ENCODE results near the gene STEAP3.
A peak's percentile ranks its signal among the peaks of the same experiment; 100 is the strongest.

STEAP3 gene

DNA sequence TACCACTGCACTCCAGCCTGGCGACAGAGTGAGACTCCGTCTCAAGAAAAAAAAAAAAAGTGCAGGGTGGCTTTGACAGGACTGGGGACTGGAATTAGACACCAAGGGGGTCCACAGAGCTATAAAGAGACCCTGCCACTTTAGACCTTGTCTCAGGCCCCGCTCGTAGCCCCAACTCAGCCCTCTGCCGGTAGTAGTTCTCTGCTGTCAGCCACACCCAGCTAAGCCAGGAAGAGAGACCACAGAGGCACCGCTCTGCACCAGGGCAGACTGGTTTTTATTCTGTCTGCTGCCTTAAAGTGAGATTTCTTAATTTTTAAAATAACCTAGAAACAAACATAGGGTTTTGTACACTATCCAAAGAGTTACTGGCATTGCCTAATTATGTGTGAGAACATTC, 66.0 kb downstream of the STEAP3 start:
- no peak overlapping the region for H3K4me3 ChIP-seq (ENCODE audit: insufficient read depth, low read depth, low read length, poor library complexity, severe bottlenecking)
- no peaks in the 10 kb centered on the region for H3K9me3 ChIP-seq (ENCODE audit: control insufficient read depth, low read length)
- no peaks in the 10 kb centered on the region for H3K27me3 ChIP-seq (replicated peaks; ENCODE audit: control insufficient read depth, insufficient read depth, low read length, poor library complexity, severe bottlenecking)
- peaks cover 3% of the 10 kb centered on the region for H3K4me1 ChIP-seq (ENCODE audit: control insufficient read depth, insufficient read depth, low read length, poor library complexity, severe bottlenecking)
- H3K36me3 ChIP-seq (ENCODE audit: control insufficient read depth, insufficient read depth, low read length) = no peaks in the 10 kb centered on the region
- no peak overlapping the region for H3K27ac ChIP-seq (ENCODE audit: insufficient read depth, low read length, poor library complexity, severe bottlenecking)
- no peak for DNase-seq

DNA sequence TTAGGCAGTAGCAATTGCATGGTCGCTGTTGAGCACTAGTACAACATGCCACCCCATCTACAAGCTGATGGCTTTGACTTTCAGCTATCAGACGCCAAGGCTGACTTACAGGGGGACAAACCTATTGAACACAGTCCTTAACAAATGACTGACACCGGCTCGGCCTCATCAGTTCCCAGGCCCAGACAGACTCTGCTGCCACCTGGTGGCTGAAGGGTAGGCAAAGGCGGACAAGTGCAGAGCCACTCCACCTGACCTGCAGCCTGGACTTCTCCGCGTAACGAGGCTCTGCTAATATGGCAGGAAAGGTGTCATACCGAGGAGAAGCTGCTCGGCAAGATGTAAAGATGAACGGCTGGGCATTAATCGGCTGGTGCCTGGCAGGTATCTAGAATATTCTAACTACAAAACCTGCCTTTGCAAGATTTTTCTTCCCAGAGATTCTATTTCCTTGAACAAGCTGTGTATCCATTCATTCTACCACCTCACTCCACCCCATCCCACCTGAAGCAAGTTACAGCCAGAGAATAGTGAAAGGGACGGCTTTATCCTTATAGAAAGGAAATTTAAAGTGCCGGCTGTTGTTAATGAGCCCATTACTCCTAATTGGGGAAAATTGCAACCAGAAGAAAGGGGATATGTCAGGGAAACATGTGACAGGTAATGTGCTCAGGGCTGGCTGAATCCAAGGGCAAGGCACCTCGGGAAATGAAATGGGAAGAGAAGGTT, 67.4 kb downstream of the STEAP3 start:
- Histone ChIP-seq H3K27ac (ENCODE audit: insufficient read depth, low read length, poor library complexity, severe bottlenecking) (no peak overlapping the region), H3K36me3 (ENCODE audit: control insufficient read depth, insufficient read depth, low read length) (no peaks in the 10 kb centered on the region), H3K27me3 (replicated peaks; ENCODE audit: control insufficient read depth, insufficient read depth, low read length, poor library complexity, severe bottlenecking) (no peaks in the 10 kb centered on the region), H3K4me1 (ENCODE audit: control insufficient read depth, insufficient read depth, low read length, poor library complexity, severe bottlenecking) (peaks cover 3% of the 10 kb centered on the region), H3K4me3 (ENCODE audit: insufficient read depth, low read depth, low read length, poor library complexity, severe bottlenecking) (no peak overlapping the region), H3K9me3 (ENCODE audit: control insufficient read depth, low read length) (no peaks in the 10 kb centered on the region)
- peak in 1 of 3 donors; percentile 18 for DNase-seq

DNA sequence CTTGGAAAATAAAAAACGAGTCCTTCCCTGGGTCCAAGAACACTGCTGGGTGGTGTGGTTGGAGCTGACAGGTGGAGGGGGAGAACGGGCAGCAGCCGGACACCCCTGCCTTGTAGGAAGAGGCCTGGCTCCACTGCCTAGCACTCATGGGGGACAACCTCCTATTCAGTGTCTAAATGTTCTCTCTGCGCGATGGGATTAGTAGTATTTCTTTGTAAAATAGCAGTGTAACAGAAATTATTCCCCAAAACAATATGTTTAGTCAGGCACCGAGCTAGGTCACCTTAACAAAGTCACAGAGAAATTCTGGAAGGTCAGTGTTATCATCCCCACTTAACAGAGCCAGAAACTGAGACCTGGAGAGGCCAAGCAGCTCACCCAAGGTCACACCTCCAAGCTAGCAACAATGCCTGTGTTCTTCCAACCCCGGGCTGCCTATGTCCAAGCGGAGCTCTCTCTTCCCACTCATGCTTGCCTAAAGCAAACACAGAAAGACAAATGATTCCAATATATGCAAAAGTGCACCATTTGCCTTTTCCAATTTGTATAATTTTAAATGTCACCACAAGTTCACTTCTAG, 68.0 kb downstream of the STEAP3 start:
- DNase-seq = no peak
- Histone ChIP-seq H3K9me3 (ENCODE audit: control insufficient read depth, low read length) (no peaks in the 10 kb centered on the region), H3K4me1 (ENCODE audit: control insufficient read depth, insufficient read depth, low read length, poor library complexity, severe bottlenecking) (peaks cover 3% of the 10 kb centered on the region), H3K36me3 (ENCODE audit: control insufficient read depth, insufficient read depth, low read length) (no peaks in the 10 kb centered on the region), H3K27ac (ENCODE audit: insufficient read depth, low read length, poor library complexity, severe bottlenecking) (no peak overlapping the region), H3K4me3 (ENCODE audit: insufficient read depth, low read depth, low read length, poor library complexity, severe bottlenecking) (no peak overlapping the region), H3K27me3 (replicated peaks; ENCODE audit: control insufficient read depth, insufficient read depth, low read length, poor library complexity, severe bottlenecking) (no peaks in the 10 kb centered on the region)

DNA sequence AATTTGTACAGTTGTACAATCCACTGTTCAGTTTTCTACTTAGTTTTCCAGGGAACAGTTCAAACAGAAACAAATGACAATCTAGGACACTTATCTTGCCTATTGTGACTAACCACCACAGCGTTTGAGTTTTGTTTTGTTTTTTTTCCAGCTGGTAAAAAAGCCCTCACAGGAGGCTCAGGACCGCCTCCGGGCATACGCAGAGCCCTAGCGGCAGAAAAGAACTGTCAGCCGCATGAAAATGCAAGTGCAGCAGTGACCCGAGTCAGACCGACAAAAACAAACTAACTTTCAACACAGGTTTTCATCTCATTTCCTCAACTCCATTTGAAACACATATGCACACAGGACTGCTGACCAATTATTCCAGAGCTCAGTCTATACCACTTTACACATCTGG, 68.6 kb downstream of the STEAP3 start:
- H3K9me3 ChIP-seq (ENCODE audit: control insufficient read depth, low read length) = no peaks in the 10 kb centered on the region
- peaks cover 3% of the 10 kb centered on the region for H3K4me1 ChIP-seq (ENCODE audit: control insufficient read depth, insufficient read depth, low read length, poor library complexity, severe bottlenecking)
- no peaks in the 10 kb centered on the region for H3K27me3 ChIP-seq (replicated peaks; ENCODE audit: control insufficient read depth, insufficient read depth, low read length, poor library complexity, severe bottlenecking)
- no peak for DNase-seq
- no peak overlapping the region for H3K4me3 ChIP-seq (ENCODE audit: insufficient read depth, low read depth, low read length, poor library complexity, severe bottlenecking)
- no peaks in the 10 kb centered on the region for H3K36me3 ChIP-seq (ENCODE audit: control insufficient read depth, insufficient read depth, low read length)
- H3K27ac ChIP-seq (ENCODE audit: insufficient read depth, low read length, poor library complexity, severe bottlenecking) = no peak overlapping the region

DNA sequence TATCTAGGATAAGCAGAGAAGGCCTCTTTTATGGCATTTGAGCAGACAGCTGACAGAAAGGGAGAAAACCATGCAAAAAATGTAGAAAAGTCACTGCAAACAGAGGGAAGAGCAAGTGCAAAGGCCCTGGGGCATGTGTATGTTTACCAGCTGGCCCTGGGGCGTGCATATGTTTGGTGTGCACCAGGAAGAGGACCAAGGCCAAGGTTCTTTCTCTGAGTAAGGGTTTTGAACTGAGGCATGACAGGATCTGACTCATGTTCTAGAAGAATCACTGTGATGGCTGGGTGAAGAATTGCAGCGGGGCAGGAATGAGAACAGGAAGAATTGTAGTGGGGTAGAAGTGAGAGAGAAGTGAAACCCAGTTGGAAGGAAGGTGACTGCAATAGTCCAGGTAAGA, 69.6 kb downstream of the STEAP3 start:
- Histone ChIP-seq H3K36me3 (ENCODE audit: control insufficient read depth, insufficient read depth, low read length) (no peaks in the 10 kb centered on the region), H3K4me3 (ENCODE audit: insufficient read depth, low read depth, low read length, poor library complexity, severe bottlenecking) (no peak overlapping the region), H3K4me1 (ENCODE audit: control insufficient read depth, insufficient read depth, low read length, poor library complexity, severe bottlenecking) (peaks cover 3% of the 10 kb centered on the region), H3K9me3 (ENCODE audit: control insufficient read depth, low read length) (no peaks in the 10 kb centered on the region), H3K27me3 (replicated peaks; ENCODE audit: control insufficient read depth, insufficient read depth, low read length, poor library complexity, severe bottlenecking) (no peaks in the 10 kb centered on the region), H3K27ac (ENCODE audit: insufficient read depth, low read length, poor library complexity, severe bottlenecking) (no peak overlapping the region)
- no peak for DNase-seq

DNA sequence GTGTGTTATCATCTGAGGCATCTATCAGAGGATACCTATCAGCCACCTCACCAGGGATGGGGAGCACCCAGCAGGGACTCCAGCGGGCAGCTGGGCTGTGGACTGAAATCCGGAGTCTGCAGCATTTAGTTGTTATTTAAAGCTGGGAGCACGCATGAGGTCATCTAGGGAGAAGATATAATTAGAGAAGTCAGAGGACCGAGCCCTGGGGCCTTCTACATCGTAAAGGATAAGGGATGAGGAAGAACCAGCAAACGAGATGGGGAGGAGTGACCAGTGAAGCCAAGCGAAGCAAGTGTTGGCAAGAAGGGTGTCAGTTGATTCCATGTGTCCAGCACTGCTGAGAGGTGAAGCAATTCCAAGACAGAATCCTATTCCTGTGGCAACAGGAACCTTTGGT, 70.3 kb downstream of the STEAP3 start:
- no peaks in the 10 kb centered on the region for H3K36me3 ChIP-seq (ENCODE audit: control insufficient read depth, insufficient read depth, low read length)
- no peak overlapping the region for H3K27ac ChIP-seq (ENCODE audit: insufficient read depth, low read length, poor library complexity, severe bottlenecking)
- DNase-seq = no peak
- peaks cover 3% of the 10 kb centered on the region for H3K4me1 ChIP-seq (ENCODE audit: control insufficient read depth, insufficient read depth, low read length, poor library complexity, severe bottlenecking)
- H3K4me3 ChIP-seq (ENCODE audit: insufficient read depth, low read depth, low read length, poor library complexity, severe bottlenecking) = no peak overlapping the region
- H3K9me3 ChIP-seq (ENCODE audit: control insufficient read depth, low read length) = no peaks in the 10 kb centered on the region
- H3K27me3 ChIP-seq (replicated peaks; ENCODE audit: control insufficient read depth, insufficient read depth, low read length, poor library complexity, severe bottlenecking) = no peaks in the 10 kb centered on the region

DNA sequence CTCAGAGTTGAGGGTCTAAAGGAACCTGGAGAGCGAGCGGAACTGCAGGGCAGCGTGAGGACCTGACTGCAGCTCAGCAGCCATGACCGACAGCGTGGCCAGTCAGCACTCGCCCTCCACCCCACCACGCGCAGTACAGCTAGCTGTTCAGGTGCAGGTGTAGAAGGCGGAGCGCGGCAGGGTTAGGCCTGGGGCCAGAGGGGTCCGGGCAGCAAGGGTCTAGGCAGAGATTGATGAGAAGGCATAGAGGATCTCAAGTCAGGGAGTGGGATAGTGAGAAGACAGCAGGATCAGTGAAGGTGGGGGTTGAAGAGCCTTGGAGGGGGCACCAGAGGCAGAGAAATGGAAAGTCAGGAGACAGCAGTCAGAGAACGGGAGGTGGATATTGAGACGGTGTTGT, 71.0 kb downstream of the STEAP3 start:
- H3K4me1 ChIP-seq (ENCODE audit: control insufficient read depth, insufficient read depth, low read length, poor library complexity, severe bottlenecking) = peaks cover 3% of the 10 kb centered on the region
- no peak overlapping the region for H3K4me3 ChIP-seq (ENCODE audit: insufficient read depth, low read depth, low read length, poor library complexity, severe bottlenecking)
- no peak for DNase-seq
- no peaks in the 10 kb centered on the region for H3K9me3 ChIP-seq (ENCODE audit: control insufficient read depth, low read length)
- no peaks in the 10 kb centered on the region for H3K36me3 ChIP-seq (ENCODE audit: control insufficient read depth, insufficient read depth, low read length)
- no peaks in the 10 kb centered on the region for H3K27me3 ChIP-seq (replicated peaks; ENCODE audit: control insufficient read depth, insufficient read depth, low read length, poor library complexity, severe bottlenecking)
- H3K27ac ChIP-seq (ENCODE audit: insufficient read depth, low read length, poor library complexity, severe bottlenecking) = no peak overlapping the region

DNA sequence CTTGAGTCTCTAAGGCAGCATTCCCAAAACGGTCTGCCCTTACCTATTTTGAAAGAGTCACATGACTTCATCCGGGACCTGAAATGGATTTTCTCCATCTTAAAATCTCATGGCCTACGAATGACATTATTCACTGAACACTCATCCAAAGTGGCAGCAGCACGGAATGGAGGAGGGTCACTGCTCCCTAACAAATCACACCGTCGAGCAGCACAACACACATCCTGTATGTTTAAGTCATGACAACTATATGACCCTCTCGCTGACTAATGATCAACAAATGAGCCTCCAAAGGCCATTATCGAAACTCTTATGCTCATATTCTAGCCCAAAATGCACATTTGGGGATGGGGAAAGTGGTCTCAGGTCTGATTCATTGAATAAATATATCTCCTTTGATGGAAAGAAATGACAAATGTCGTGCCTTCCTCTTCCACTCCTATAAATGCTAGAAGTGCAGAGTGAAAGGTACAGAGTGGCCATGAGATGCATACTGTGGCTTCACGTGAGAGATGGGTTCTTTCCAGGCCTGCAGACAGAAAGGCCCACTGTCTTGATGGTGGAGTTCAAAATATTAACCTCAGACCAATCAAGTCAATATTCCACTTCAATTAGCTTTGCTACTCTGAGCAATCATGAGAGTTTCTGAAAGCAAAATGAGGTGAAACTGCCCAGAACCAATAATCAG, 72.2 kb downstream of the STEAP3 start:
- peaks cover 3% of the 10 kb centered on the region for H3K4me1 ChIP-seq (ENCODE audit: control insufficient read depth, insufficient read depth, low read length, poor library complexity, severe bottlenecking)
- DNase-seq = no peak
- H3K4me3 ChIP-seq (ENCODE audit: insufficient read depth, low read depth, low read length, poor library complexity, severe bottlenecking) = no peak overlapping the region
- H3K9me3 ChIP-seq (ENCODE audit: control insufficient read depth, low read length) = no peaks in the 10 kb centered on the region
- H3K36me3 ChIP-seq (ENCODE audit: control insufficient read depth, insufficient read depth, low read length) = no peaks in the 10 kb centered on the region
- H3K27me3 ChIP-seq (replicated peaks; ENCODE audit: control insufficient read depth, insufficient read depth, low read length, poor library complexity, severe bottlenecking) = no peaks in the 10 kb centered on the region
- H3K27ac ChIP-seq (ENCODE audit: insufficient read depth, low read length, poor library complexity, severe bottlenecking) = no peak overlapping the region

DNA sequence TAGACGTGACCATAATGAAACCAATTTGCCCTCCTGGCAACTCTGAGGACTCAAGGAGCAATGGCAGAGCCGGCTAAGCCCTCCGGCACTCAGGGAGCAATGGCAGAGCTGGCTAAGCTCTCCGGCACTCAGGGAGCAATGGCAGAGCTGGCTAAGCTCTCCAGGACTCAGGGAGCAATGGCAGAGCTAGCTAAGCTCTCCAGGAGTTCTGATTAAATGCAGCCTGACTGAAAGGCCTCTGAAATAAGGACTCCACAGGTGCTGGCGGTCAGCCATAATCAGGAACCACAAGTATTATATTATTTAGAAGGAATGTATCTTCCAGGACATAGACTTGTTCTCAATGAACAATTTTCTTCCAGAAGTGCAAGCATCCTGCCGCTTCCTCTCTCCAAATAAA, 77.8 kb downstream of the STEAP3 start:
- no peaks in the 10 kb centered on the region for H3K36me3 ChIP-seq (ENCODE audit: control insufficient read depth, insufficient read depth, low read length)
- H3K27me3 ChIP-seq (replicated peaks; ENCODE audit: control insufficient read depth, insufficient read depth, low read length, poor library complexity, severe bottlenecking) = no peaks in the 10 kb centered on the region
- H3K27ac ChIP-seq (ENCODE audit: insufficient read depth, low read length, poor library complexity, severe bottlenecking) = no peak overlapping the region
- H3K4me3 ChIP-seq (ENCODE audit: insufficient read depth, low read depth, low read length, poor library complexity, severe bottlenecking) = no peak overlapping the region
- H3K4me1 ChIP-seq (ENCODE audit: control insufficient read depth, insufficient read depth, low read length, poor library complexity, severe bottlenecking) = no peaks in the 10 kb centered on the region
- H3K9me3 ChIP-seq (ENCODE audit: control insufficient read depth, low read length) = no peaks in the 10 kb centered on the region
- DNase-seq = no peak

DNA sequence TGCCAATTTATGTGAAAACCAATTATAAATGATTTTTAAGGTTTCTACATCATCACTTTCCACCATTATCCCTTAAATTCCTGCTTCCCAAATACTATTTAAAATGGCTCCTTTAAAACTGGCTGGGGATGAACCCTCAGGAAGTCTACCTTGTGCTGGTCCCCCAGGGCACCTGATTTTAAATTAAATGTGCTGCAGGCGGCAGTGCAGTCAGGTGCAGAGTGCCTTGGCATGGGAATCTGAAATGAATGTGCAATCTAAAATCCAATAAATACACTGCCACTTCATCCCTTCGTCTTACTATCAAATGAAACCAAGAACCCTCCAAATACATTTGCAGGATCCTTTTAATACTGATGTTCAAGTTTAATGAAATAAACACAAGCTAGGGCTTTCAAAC, 81.2 kb downstream of the STEAP3 start:
- DNase-seq = no peak
- Histone ChIP-seq H3K27me3 (replicated peaks; ENCODE audit: control insufficient read depth, insufficient read depth, low read length, poor library complexity, severe bottlenecking) (no peaks in the 10 kb centered on the region), H3K9me3 (ENCODE audit: control insufficient read depth, low read length) (no peaks in the 10 kb centered on the region), H3K27ac (ENCODE audit: insufficient read depth, low read length, poor library complexity, severe bottlenecking) (no peak overlapping the region), H3K36me3 (ENCODE audit: control insufficient read depth, insufficient read depth, low read length) (no peaks in the 10 kb centered on the region), H3K4me3 (ENCODE audit: insufficient read depth, low read depth, low read length, poor library complexity, severe bottlenecking) (no peak overlapping the region), H3K4me1 (ENCODE audit: control insufficient read depth, insufficient read depth, low read length, poor library complexity, severe bottlenecking) (no peaks in the 10 kb centered on the region)

Data from effector memory CD4-positive, alpha-beta T cell (primary cell).